ENCODE results near the gene B3GALT6.
A peak's percentile ranks its signal among the peaks of the same experiment; 100 is the strongest.

The B3GALT6 gene

GRCh38 chr1:1272341-1273208 lies 40.5 kb downstream of the B3GALT6 start:
- in situ Hi-C loops (cut with HindIII; ENCODE audit: low pct_ligation_motif_present, low pct_unique_long_range_greater_than_20kb, low sequenced_read_pairs): no loop called here
- DNase-seq: no peak

- no peak for DNase-seq
- in situ Hi-C loops (cut with HindIII; ENCODE audit: low pct_ligation_motif_present, low pct_unique_long_range_greater_than_20kb, low sequenced_read_pairs): no loop called here
Measured at GRCh38 chr1:1273209-1273511, 41.1 kb downstream of the B3GALT6 start.

DNA sequence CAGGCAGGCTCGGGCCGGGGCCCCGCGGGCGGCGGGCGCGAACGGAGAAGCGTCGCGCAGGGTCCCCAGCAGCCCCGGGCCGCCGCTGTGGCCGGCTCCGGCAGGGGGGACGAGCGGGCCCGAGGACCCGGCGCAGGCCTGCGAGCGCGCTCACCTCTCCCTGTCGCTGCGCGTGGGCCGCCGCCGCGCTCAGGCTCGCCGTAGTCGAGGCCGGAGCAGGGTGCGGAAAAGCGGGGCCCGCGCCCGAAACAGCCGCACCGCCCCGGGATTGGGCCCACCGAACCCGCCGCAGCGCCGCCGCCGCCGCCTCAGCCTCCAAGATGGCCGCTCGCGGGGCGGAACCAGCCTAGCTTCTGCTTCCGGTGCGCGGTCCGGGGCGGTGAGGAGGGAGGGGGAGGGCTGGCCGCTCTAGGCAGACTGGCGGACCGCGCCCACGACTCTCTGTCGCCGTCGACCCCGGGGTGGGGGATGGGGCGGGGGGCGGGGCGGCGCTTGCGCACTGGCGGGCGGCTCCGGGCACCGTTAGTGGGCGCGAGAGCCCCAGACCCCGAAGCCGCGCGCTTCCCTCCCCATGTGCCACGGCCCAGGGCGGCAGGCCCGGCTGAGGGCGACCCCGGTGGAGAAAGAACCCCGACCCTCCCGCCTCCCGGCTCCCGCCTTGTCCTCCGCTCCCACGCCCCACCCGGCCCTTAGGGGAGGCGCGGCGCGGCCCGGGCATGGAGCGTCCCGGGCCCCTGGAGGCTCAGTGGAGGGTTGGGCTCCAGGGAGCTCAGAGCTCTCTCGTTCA lies 41.7 kb downstream of the B3GALT6 start, which contains the start of gene UBE2J2:
UBE2J2 (minus strand) TSS at position 343 of the 787 bp plus-strand sequence. CDS start 5,862 bp downstream, outside the sequence.
- in situ Hi-C loops (cut with HindIII; ENCODE audit: low pct_ligation_motif_present, low pct_unique_long_range_greater_than_20kb, low sequenced_read_pairs): no loop called here
- peak; percentile 86 for DNase-seq

GRCh38 chr1:1274299-1274930 lies 42.4 kb downstream of the B3GALT6 start:
- DNase-seq: no peak
- in situ Hi-C loops (cut with HindIII; ENCODE audit: low pct_ligation_motif_present, low pct_unique_long_range_greater_than_20kb, low sequenced_read_pairs): no loop called here

DNA sequence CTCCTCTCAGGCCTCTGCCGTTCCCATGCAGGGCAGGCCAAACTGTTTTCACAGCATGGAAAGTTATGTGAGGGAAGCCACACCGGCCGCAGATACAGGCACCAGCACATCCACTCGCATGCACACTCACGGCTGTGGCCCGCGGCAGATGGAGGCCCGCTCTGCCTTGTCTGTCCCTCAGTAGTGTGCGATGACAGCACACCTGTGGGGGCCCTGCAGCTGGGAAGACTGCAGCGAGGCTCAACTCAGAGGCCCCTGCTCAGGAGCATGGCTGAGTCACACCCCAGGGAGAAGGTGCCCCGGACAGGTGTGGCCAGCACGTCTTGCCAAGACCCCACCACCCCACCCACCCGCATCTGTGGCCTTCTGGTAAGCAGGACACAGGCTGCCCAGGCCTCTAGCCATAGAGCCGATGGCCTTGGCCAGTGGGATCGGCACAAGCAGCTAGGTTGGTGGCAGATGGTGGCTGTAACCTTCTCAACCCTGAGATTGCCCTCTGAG lies 42.9 kb downstream of the B3GALT6 start:
- no peak for DNase-seq
- in situ Hi-C loops (cut with HindIII; ENCODE audit: low pct_ligation_motif_present, low pct_unique_long_range_greater_than_20kb, low sequenced_read_pairs): no loop called here

- no peak for DNase-seq
- in situ Hi-C loops (cut with HindIII; ENCODE audit: low pct_ligation_motif_present, low pct_unique_long_range_greater_than_20kb, low sequenced_read_pairs): no loop called here
Measured at GRCh38 chr1:1275836-1276235, 43.8 kb downstream of the B3GALT6 start.

GRCh38 chr1:1278620-1279019 lies 46.6 kb downstream of the B3GALT6 start:
- in situ Hi-C loops (cut with HindIII; ENCODE audit: low pct_ligation_motif_present, low pct_unique_long_range_greater_than_20kb, low sequenced_read_pairs): no loop called here
- DNase-seq: no peak

DNA sequence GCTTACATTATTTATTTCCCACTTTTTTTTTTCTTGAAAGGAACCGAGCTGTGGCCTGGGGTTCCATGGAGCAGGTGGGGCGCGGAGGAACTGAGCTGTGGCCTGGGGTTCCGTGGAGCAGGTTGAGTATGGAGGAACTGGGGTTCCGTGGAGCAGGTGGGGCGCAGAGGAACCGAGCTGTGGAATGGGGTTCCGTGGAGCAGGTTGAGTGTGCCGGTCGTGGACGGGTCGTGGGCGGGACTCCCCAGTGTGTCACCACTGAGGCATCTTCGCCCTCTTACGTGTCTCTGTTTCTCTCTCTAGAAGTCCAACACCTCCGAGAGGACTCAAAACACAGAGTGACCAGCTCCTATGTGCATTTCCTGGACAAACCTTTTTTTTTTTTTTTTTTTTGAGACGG lies 47.0 kb downstream of the B3GALT6 start:
- in situ Hi-C loops (cut with HindIII; ENCODE audit: low pct_ligation_motif_present, low pct_unique_long_range_greater_than_20kb, low sequenced_read_pairs): no loop called here
- DNase-seq: no peak

- DNase-seq: no peak
- in situ Hi-C loops (cut with HindIII; ENCODE audit: low pct_ligation_motif_present, low pct_unique_long_range_greater_than_20kb, low sequenced_read_pairs): no loop called here
Measured at GRCh38 chr1:1280782-1281481, 48.9 kb downstream of the B3GALT6 start.

DNA sequence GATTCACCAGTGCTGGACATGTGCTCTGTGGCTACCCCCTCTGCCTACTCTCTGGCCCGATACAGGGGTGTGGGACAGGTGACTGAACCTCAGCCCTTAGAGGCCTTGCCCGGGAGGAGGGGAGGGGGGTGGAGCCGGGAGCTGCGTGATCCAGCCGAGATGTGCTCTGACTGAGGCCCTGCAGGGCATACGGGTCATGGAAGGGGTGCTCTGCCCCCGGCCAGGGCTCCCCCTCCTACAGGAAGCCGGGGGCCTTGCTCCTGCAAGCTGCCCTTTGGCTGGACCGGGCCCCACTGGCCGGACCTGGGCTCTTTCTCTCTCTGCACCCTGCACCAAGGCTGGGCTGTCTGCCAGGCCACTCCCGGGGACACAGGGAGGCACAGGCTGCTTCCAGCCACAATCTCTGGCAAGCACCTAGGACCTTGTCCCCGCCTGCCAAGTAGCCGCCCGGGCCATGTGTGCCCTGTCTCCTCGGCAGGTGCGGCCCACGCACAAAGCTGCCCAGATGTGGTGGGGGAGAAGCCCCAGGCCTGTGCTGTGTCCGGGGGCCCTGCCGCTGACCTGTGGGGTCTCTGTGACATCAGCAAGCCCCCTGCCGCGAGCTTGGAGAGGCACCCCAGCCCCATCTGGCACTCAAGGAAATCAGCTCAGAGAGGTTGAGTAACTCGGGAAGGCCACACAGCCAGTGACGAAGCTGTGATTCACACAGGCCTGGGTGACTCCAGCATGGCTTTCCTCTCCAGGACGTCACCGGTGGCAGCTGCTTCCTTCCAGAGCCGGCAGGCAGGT lies 49.7 kb downstream of the B3GALT6 start:
- DNase-seq: peak; percentile 40
- in situ Hi-C loops (cut with HindIII; ENCODE audit: low pct_ligation_motif_present, low pct_unique_long_range_greater_than_20kb, low sequenced_read_pairs): no loop called here

DNA sequence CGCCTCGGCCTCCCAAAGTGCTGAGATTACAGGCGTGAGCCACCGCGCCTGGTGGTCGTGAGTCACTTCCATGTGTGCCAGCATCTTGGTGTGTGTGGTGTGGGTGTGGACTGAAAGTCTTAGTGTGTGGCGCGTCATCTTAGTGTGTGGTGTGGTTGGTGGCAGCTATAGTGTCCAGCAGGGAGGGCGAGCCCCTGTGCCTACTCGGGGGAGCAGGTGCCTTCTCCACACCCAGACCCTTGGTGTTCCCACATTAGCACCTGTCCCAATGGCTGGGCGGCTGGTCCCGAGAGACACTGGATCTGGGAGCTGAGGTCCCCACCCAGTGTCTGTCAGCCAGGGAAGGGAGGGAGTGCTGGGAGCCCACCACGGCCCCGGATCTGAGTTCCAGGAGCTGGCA lies 51.0 kb downstream of the B3GALT6 start:
- no peak for DNase-seq
- in situ Hi-C loops (cut with HindIII; ENCODE audit: low pct_ligation_motif_present, low pct_unique_long_range_greater_than_20kb, low sequenced_read_pairs): no loop called here

DNA sequence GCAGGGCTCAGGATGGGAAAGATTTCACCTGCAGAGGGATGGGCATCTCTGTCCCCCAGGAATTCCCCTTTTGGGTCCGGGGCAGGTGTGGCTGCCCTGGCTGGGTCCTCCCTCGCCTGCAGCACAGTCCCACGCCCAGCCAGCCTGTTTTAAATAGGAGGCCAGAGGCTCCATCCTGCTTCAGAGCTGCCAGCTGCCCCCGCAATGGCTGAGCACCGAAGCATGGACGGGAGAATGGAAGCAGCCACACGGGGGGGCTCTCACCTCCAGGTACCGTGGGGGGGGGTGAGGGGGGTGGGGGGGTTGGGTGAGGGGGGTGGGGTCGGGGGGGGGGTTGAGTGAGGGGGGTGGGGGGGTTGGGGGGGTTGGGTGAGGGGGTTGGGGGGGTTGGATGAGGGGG lies 51.8 kb downstream of the B3GALT6 start:
- in situ Hi-C loops (cut with HindIII; ENCODE audit: low pct_ligation_motif_present, low pct_unique_long_range_greater_than_20kb, low sequenced_read_pairs): no loop called here
- DNase-seq: no peak
